LNCAP (cell line): Measurements from ENCODE around the gene WNT7A.

Experiments
- CTCF ChIP-seq: fragments of 450-650 bp; IDR thresholded peaks from 2 replicates; pipeline ENCODE4 v1.5.1; 2017; ENCODE audit warnings: mild to moderate bottlenecking

The WNT7A gene

GRCh38 chr3:13858768-13859520 is 20.9 kb downstream of the WNT7A start:
- TF ChIP-seq CTCF, result no peak

GRCh38 chr3:13857702-13858380 is 22.0 kb downstream of the WNT7A start:
- TF ChIP-seq CTCF, result no peak

DNA sequence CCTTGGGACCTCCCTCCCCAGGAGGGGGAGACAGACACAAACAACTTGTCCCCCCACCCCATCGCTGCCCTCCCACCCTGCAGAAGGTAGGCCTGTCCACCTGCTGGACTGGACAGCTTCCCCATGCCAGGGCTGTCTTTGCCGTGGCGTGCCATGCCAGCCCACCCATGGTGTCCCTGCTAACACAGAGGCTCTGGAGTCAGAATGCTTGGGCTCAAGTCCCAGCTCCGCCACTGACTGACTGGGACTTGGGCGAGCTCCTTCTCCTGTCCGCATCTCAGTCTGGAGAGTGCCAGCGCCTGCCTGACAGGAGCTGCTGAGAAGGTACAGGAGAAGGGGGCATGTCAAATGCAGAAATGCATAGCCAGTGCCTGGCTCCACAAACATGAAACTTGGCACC is 23.9 kb downstream of the WNT7A start:
- no peak for TF ChIP-seq CTCF

DNA sequence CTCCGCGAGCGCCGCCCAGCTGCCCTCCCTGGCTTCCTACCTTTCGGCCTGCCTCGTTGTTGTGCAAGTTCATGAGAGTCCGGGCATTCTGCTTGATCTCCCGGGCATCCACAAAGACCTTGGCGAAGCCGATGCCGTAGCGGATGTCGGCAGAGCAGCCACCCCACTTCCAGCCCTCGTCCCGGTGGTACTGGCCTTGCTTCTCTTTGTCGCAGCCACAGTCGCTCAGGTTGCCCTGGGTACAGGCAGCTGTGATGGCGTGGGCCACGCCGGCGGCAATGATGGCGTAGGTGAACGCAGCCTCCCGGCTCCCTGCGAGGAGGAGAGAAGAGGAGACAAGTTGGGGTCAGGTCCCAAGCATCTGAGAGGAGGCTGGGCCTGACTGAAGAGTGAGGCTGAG is 25.4 kb downstream of the WNT7A start:
- TF ChIP-seq CTCF, result no peak

DNA sequence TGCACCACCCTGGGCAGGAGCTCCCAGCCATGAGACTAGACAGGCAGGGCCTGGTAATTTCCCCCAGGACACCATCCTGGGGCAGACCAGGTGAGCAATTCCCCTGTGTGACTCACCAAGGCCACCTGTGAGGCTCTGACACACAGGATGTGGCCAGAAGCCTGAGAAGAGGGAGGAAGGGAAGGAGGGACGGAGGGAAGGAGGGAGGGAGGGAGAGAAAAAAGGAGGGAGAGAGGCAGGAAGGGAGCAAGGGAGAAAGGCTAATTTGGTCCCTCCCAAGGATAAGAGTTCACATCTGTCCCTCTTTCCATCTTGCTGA is 25.9 kb downstream of the WNT7A start:
- TF ChIP-seq CTCF, result no peak

DNA sequence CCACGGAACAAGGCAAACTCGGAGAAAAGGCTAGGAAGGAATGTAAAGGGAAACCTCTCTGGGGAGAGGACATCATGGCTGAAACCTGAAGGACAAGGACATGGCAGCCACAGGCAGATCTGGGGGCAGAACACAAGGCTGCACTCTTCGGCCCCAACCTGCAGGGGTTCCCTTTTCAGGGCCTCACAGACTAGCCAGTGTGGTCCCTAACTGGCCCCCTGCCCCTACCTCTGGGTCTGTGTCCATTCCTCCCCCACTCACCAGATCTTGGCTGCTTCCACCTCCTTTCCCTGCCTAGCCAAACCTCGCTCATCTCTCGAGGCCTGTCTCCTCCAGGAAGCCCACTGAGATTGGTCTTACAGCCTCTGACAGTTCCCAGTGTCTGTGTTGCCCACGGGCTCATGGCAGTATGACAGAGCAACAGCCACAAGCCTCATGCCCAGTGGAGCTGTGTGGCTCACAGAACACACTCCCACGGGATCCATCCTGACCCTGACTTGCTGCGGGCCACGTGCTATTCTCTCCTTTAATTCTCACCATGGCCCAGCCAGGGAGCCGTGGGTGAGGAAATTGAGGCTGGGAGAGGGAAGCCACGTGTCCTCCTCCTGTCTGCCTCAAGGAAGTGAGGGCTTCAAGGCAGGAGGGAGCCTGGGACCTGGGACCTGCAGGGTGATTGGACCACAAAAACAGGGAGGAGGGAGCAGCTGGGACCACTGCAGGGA is 26.5 kb downstream of the WNT7A start:
- TF ChIP-seq CTCF, result no peak

DNA sequence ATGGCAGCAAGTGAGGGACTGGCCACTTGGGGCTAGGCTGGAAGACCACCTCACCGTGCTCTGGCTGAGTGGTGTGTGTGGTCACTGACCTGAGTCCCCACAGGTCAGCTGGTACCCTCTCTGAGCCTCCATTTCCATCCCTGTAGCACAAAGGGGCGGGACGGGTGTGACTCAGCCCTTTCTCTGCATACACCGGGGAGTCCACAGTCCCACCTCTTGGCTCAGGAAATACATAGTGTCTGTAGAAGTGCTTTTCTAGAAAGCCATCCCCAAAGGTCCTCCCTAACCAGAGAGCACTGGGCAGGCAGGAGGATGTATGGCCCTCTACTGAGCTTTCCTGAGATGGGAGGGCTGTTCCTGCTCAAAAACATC is 27.2 kb downstream of the WNT7A start:
- TF ChIP-seq CTCF, result no peak
